HepG2 (cell line): ENCODE measurements around the gene MTHFR. TPM values are rescaled to one million over a fixed set of nuclear protein-coding genes. Genes with fewer than 3 reads are reported as not detected.

ENCODE experiments used
- CEBPB ChIP-seq: IDR thresholded peaks from 2 replicates; pipeline ENCODE4 v1.6.1; 2011; ENCODE audit warnings: low read depth, low read length, improper control_type of control experiment, borderline replicate concordance
- GATA4 ChIP-seq: sonication (generic); IDR thresholded peaks from 2 replicates; pipeline ENCODE4 v1.6.1; 2016; ENCODE audit warnings: antibody characterized with exemption, low read depth, borderline replicate concordance
- GZF1 ChIP-seq: sonication (generic); formaldehyde crosslinking; IDR thresholded peaks from 2 replicates; pipeline ENCODE4 v1.5.1; 2020; ENCODE audit warnings: mild to moderate bottlenecking, missing genetic modification reagents
- HES4 ChIP-seq: sonication (generic); formaldehyde crosslinking; IDR thresholded peaks from 2 replicates; pipeline ENCODE4 v1.9.0; 2021; ENCODE audit warnings: mild to moderate bottlenecking, missing genetic modification reagents, borderline replicate concordance
- HHEX ChIP-seq: IDR thresholded peaks from 2 replicates; pipeline ENCODE4 v1.6.1; 2016; ENCODE audit warnings: control low read depth
- MED8 ChIP-seq: sonication (generic); formaldehyde crosslinking; IDR thresholded peaks from 2 replicates; pipeline ENCODE4 v1.8.1; 2023; ENCODE audit warnings: mild to moderate bottlenecking, missing genetic modification reagents; ENCODE audit not compliant: insufficient replicate concordance
- MIER2 ChIP-seq: IDR thresholded peaks from 2 replicates; pipeline ENCODE4 v1.6.1; 2016; ENCODE audit warnings: missing biosample characterization, missing genetic modification reagents
- PHF21A ChIP-seq: sonication (generic); formaldehyde crosslinking; IDR thresholded peaks from 2 replicates; pipeline ENCODE4 v1.5.0; 2020; ENCODE audit warnings: mild to moderate bottlenecking, missing genetic modification reagents
- RELA ChIP-seq: sonication (generic); formaldehyde crosslinking; IDR thresholded peaks from 2 replicates; pipeline ENCODE4 v1.4.0; 2020; ENCODE audit warnings: missing genetic modification reagents
- SIX4 ChIP-seq: sonication (generic); formaldehyde crosslinking; IDR thresholded peaks from 2 replicates; pipeline ENCODE4 v1.4.0; 2020; ENCODE audit warnings: missing genetic modification reagents
- SKI ChIP-seq: fragments of 450-650 bp; IDR thresholded peaks from one replicate; pipeline ENCODE4 v1.6.1; 2018; ENCODE audit warnings: mild to moderate bottlenecking; ENCODE audit not compliant: partially characterized antibody
- TAF15 ChIP-seq: fragments of 200-400 bp; formaldehyde crosslinking; IDR thresholded peaks from one replicate; pipeline ENCODE4 v1.6.1; 2018; ENCODE audit warnings: mild to moderate bottlenecking, low read depth, low read length; ENCODE audit not compliant: poor library complexity, severe bottlenecking
- ZMAT3 ChIP-seq: sonication (generic); formaldehyde crosslinking; conservative IDR thresholded peaks from 2 replicates; pipeline ENCODE4 v1.7.0; 2021; ENCODE audit warnings: missing genetic modification reagents
- ZNF180 ChIP-seq: sonication (generic); formaldehyde crosslinking; IDR thresholded peaks from 2 replicates; pipeline ENCODE4 v1.4.0; 2020; ENCODE audit warnings: low read depth, missing genetic modification reagents, borderline replicate concordance
- ZNF33A ChIP-seq: sonication (generic); formaldehyde crosslinking; IDR thresholded peaks from 2 replicates; pipeline ENCODE4 v1.5.1; 2020; ENCODE audit warnings: missing genetic modification reagents, mild to moderate bottlenecking, moderate library complexity, borderline replicate concordance
- ZNF343 ChIP-seq: sonication (generic); formaldehyde crosslinking; IDR thresholded peaks from 2 replicates; pipeline ENCODE4 v1.4.0; 2020; ENCODE audit warnings: mild to moderate bottlenecking, missing genetic modification reagents
- ZNF564 ChIP-seq: sonication (generic); formaldehyde crosslinking; IDR thresholded peaks from 2 replicates; pipeline ENCODE4 v1.8.1; 2023; ENCODE audit warnings: mild to moderate bottlenecking, missing genetic modification reagents
- ZNF644 ChIP-seq: IDR thresholded peaks from 2 replicates; pipeline ENCODE4 v1.6.1; 2016; ENCODE audit warnings: low read depth
- ZNF879 ChIP-seq: sonication (generic); formaldehyde crosslinking; IDR thresholded peaks from 2 replicates; pipeline ENCODE4 v1.8.1; 2023; ENCODE audit warnings: missing genetic modification reagents
- polyA plus RNA-seq, 8 experiments: library from polyadenylated mRNA; depleted of rRNA in 3 of 8; stranded (reverse) in 7 of 8; unstranded in 1 of 8; fragments of >200 nt; fragmentation: Illumina TruSeq in 4 of 8; extraction: Trizol in 4 of 8; gene quantifications; 2 replicates each; pipeline versions ENCODE4 v1.2.1 to v1.2.3, GENCODE V29; 2011 to 2016; ENCODE audit warnings: low read depth in 4 of 8, missing spikeins in 1 of 8, mixed read lengths in 1 of 8; ENCODE audit not compliant: insufficient read depth in 1 of 8
- total RNA-seq, 5 experiments: library from RNA; depleted of rRNA; stranded (reverse); fragments of >200 nt; fragmentation: Illumina TruSeq; extraction: Trizol; gene quantifications; 2 replicates each; pipeline ENCODE4 v1.2.3, GENCODE V29; 2016; ENCODE audit warnings: low read depth in 1 of 5
- TF ChIP-seq, protein P1 (sequence below): IDR thresholded peaks from 2 replicates; pipeline ENCODE4 v1.6.1; 2018; ENCODE audit warnings: missing genetic modification reagents
- TF ChIP-seq, protein P2 (sequence below): sonication (generic); formaldehyde crosslinking; IDR thresholded peaks from 2 replicates; pipeline ENCODE4 v1.8.0; 2022; ENCODE audit warnings: missing genetic modification reagents, low read depth, mild to moderate bottlenecking, borderline replicate concordance
- TF ChIP-seq, protein P3 (sequence below): sonication (generic); formaldehyde crosslinking; IDR thresholded peaks from 2 replicates; pipeline ENCODE4 v1.4.0; 2020; ENCODE audit warnings: missing genetic modification reagents
- TF ChIP-seq, protein P4 (sequence below): sonication (generic); formaldehyde crosslinking; IDR thresholded peaks from 2 replicates; pipeline ENCODE4 v1.5.1; 2020; ENCODE audit warnings: mild to moderate bottlenecking, missing genetic modification reagents, moderate library complexity
- TF ChIP-seq, protein P5 (sequence below): sonication (generic); formaldehyde crosslinking; conservative IDR thresholded peaks from 2 replicates; pipeline ENCODE4 v1.4.0; 2020; ENCODE audit warnings: mild to moderate bottlenecking, missing genetic modification reagents, moderate library complexity

Gene MTHFR
- total and polyA plus RNA-seq, 2 of the 13 experiments (the other 11 are each of a cell fraction or from before 2014, with no cell fraction given): 3.8 to 8.2 TPM

DNA sequence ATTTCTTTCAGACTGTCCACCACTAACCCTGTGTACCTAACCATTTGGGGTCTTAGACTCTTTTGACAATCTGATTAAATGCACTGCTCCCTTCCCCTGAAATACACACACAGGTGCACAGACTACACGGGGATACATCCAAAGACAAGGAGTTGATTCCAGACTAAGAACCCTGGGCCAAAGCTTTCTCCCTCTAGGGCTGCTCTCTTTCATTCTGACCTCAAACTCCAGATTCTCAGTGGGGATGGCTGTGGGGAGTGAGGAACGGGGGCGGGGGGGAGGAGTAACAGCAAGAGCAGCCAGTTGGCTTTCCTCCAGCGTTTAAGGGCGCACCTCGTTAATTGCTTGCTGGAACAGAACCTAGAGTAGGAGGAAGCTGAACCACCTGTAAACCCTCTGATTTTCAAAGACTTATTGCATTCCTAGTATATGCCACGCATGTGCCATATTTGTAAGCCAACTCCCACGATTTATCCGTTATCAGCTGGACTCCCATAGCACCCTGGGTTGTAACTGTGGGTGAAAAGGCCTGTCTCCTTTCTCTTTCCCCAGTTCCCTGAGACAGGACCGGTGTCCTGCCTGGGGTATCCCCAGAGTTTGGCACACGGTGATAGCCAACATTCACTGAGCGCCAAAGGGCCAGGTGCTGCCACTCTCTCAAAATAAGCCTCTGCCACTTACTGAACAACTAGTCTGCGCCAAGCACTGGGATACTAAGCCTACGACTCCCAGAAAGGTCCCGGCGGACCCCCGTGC is 920 bp downstream of the MTHFR start (continued):
- TF ChIP-seq, protein P1, sequence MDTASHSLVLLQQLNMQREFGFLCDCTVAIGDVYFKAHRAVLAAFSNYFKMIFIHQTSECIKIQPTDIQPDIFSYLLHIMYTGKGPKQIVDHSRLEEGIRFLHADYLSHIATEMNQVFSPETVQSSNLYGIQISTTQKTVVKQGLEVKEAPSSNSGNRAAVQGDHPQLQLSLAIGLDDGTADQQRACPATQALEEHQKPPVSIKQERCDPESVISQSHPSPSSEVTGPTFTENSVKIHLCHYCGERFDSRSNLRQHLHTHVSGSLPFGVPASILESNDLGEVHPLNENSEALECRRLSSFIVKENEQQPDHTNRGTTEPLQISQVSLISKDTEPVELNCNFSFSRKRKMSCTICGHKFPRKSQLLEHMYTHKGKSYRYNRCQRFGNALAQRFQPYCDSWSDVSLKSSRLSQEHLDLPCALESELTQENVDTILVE (CRISPR knock-in tag): no peak
- TF ChIP-seq ZNF644 (CRISPR knock-in tag) (no peak), ZNF343 (CRISPR knock-in tag) (0 out of 2 replicates have a peak, but pooled peaks have one; percentile 19), HHEX (CRISPR knock-in tag) (no peak), HES4 (CRISPR knock-in tag) (no peak), PHF21A (CRISPR knock-in tag) (no peak), MIER2 (CRISPR knock-in tag) (no peak), ZNF33A (no peak), ZNF180 (CRISPR knock-in tag) (no peak), TAF15 (no peak), MED8 (CRISPR knock-in tag) (peak; percentile 21), SIX4 (no peak), ZNF879 (CRISPR knock-in tag) (no peak), SKI (no peak), ZNF564 (CRISPR knock-in tag) (no peak), ZMAT3 (no peak), GZF1 (no peak), GATA4 (no peak), RELA (CRISPR knock-in tag) (no peak), CEBPB (no peak)
- TF ChIP-seq, protein P2, sequence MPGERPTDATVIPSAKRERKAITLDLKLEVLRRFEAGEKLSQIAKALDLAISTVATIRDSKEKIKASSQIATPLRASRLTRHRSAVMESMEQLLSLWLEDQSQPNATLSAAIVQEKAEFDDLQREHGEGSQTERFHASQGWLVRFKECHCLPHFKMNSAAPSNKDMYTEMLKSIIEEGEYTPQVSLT (CRISPR knock-in tag): no peak
- TF ChIP-seq, protein P3, sequence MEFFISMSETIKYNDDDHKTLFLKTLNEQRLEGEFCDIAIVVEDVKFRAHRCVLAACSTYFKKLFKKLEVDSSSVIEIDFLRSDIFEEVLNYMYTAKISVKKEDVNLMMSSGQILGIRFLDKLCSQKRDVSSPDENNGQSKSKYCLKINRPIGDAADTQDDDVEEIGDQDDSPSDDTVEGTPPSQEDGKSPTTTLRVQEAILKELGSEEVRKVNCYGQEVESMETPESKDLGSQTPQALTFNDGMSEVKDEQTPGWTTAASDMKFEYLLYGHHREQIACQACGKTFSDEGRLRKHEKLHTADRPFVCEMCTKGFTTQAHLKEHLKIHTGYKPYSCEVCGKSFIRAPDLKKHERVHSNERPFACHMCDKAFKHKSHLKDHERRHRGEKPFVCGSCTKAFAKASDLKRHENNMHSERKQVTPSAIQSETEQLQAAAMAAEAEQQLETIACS: no peak
- TF ChIP-seq, protein P4, sequence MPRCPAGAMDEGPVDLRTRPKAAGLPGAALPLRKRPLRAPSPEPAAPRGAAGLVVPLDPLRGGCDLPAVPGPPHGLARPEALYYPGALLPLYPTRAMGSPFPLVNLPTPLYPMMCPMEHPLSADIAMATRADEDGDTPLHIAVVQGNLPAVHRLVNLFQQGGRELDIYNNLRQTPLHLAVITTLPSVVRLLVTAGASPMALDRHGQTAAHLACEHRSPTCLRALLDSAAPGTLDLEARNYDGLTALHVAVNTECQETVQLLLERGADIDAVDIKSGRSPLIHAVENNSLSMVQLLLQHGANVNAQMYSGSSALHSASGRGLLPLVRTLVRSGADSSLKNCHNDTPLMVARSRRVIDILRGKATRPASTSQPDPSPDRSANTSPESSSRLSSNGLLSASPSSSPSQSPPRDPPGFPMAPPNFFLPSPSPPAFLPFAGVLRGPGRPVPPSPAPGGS (CRISPR knock-in tag): no peak
- TF ChIP-seq, protein P5, sequence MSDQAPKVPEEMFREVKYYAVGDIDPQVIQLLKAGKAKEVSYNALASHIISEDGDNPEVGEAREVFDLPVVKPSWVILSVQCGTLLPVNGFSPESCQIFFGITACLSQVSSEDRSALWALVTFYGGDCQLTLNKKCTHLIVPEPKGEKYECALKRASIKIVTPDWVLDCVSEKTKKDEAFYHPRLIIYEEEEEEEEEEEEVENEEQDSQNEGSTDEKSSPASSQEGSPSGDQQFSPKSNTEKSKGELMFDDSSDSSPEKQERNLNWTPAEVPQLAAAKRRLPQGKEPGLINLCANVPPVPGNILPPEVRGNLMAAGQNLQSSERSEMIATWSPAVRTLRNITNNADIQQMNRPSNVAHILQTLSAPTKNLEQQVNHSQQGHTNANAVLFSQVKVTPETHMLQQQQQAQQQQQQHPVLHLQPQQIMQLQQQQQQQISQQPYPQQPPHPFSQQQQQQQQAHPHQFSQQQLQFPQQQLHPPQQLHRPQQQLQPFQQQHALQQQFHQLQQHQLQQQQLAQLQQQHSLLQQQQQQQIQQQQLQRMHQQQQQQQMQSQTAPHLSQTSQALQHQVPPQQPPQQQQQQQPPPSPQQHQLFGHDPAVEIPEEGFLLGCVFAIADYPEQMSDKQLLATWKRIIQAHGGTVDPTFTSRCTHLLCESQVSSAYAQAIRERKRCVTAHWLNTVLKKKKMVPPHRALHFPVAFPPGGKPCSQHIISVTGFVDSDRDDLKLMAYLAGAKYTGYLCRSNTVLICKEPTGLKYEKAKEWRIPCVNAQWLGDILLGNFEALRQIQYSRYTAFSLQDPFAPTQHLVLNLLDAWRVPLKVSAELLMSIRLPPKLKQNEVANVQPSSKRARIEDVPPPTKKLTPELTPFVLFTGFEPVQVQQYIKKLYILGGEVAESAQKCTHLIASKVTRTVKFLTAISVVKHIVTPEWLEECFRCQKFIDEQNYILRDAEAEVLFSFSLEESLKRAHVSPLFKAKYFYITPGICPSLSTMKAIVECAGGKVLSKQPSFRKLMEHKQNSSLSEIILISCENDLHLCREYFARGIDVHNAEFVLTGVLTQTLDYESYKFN: no peak
